Esophagus squamous epithelium (tissue), 4 donors: ENCODE data around the gene KCNK10.

Source experiments
- CTCF ChIP-seq, 6 experiments: fragments of 450-650 bp in 4 of 6; fragments of 200-600 bp in 2 of 6; sonication (generic) in 2 of 6; IDR thresholded peaks; one replicate each; pipeline ENCODE4 v1.5.1; 2016 to 2019; ENCODE audit warnings: antibody characterized with exemption in 6 of 6, mild to moderate bottlenecking in 4 of 6, moderate library complexity in 4 of 6
- POLR2A ChIP-seq, 4 donors: fragments of 450-650 bp; IDR thresholded peaks; one replicate each; pipeline ENCODE4 v1.6.1; 2017; ENCODE audit warnings: antibody characterized with exemption in 4 of 4, mild to moderate bottlenecking in 4 of 4, moderate library complexity in 3 of 4

- no peak for TF ChIP-seq CTCF (IDR thresholded peaks at IDR 0.05)
- TF ChIP-seq POLR2A (IDR thresholded peaks at IDR 0.05), result no peak
These were observed 4.7 kb downstream of the KCNK10 start for GRCh38 chr14:88318406-88318805.
